CD4-positive, alpha-beta T cell treated with Interleukin-2 at 100 ng/mL for 4 hours (primary cell): Measurements from ENCODE around the gene EIF2A.
"Not testable (repeated sequence)": the region's sequence is repeated elsewhere in the genome, so short reads cannot be mapped to it uniquely, and the experiment has no call there.

Source experiments
- DNase-seq: peaks from one replicate; pipeline ENCODE4 v3.0.0-alpha.2; 2020; ENCODE audit warnings: low spot score

EIF2A gene

GRCh38 chr3:150546226-150547044 is at the start of gene EIF2A, which contains the start of gene SERP1:
Gene EIF2A, plus strand, starts transcription at chr3:150546787. Its CDS starts 16 bp downstream, at chr3:150546803.
Gene SERP1, minus strand, starts transcription at chr3:150546496. Its CDS starts 361 bp downstream, at chr3:150546135.
- peak; percentile 99 for DNase-seq

GRCh38 chr3:150497956-150498355 is 48.6 kb upstream of the EIF2A start:
- no peak for DNase-seq

- DNase-seq, result not testable (repeated sequence)
These were observed 45.6 kb upstream of the EIF2A start for GRCh38 chr3:150500960-150501359.

GRCh38 chr3:150503402-150504099 is 43.0 kb upstream of the EIF2A start:
- no peak for DNase-seq

GRCh38 chr3:150504483-150504882 is 42.1 kb upstream of the EIF2A start:
- DNase-seq, result no peak

GRCh38 chr3:150508401-150508800 is 38.2 kb upstream of the EIF2A start:
- DNase-seq, result no peak

- DNase-seq, result no peak
These were observed 36.8 kb upstream of the EIF2A start for GRCh38 chr3:150509780-150510179.

- no peak for DNase-seq
These were observed 35.3 kb upstream of the EIF2A start for GRCh38 chr3:150511122-150511821.

GRCh38 chr3:150515210-150515609 is 31.4 kb upstream of the EIF2A start:
- DNase-seq, result no peak

GRCh38 chr3:150519026-150519425 is 27.6 kb upstream of the EIF2A start:
- DNase-seq, result no peak

- DNase-seq, result no peak
These were observed 26.2 kb upstream of the EIF2A start for GRCh38 chr3:150520408-150520807.

GRCh38 chr3:150521463-150521862 is 25.1 kb upstream of the EIF2A start:
- no peak for DNase-seq

GRCh38 chr3:150523538-150523937 is 23.0 kb upstream of the EIF2A start:
- no peak for DNase-seq

GRCh38 chr3:150527464-150528255 is 18.9 kb upstream of the EIF2A start:
- DNase-seq, result no peak

- DNase-seq, result peak; percentile 33
These were observed 18.2 kb upstream of the EIF2A start for GRCh38 chr3:150528354-150528797.

GRCh38 chr3:150531775-150532174 is 14.8 kb upstream of the EIF2A start:
- DNase-seq, result no peak

GRCh38 chr3:150535204-150535603 is 11.4 kb upstream of the EIF2A start:
- DNase-seq, result no peak

GRCh38 chr3:150538324-150539208 is 8.0 kb upstream of the EIF2A start:
- DNase-seq, result no peak

- DNase-seq, result no peak
These were observed 6.3 kb upstream of the EIF2A start for GRCh38 chr3:150540297-150540696.

GRCh38 chr3:150540991-150541390 is 5.6 kb upstream of the EIF2A start:
- no peak for DNase-seq

- DNase-seq, result no peak
These were observed 3.5 kb upstream of the EIF2A start for GRCh38 chr3:150543128-150543527.
